GM12892 (cell line): ENCODE measurements around the gene PSEN2.
"Not testable (repeated sequence)": the region's sequence is repeated elsewhere in the genome, so short reads cannot be mapped to it uniquely, and the experiment has no call there.

Source experiments
- DNase-seq: peaks from one replicate; pipeline ENCODE4 v3.0.0; 2011; ENCODE audit not compliant: insufficient read length
- FAIRE-seq: peaks from 2 replicates; lab custom pipeline; 2011; peaks lifted over from hg19 to GRCh38; lab: Jason Lieb, UNC
- POLR2A ChIP-seq: IDR thresholded peaks from 2 replicates; pipeline ENCODE4 v1.6.1; 2011; ENCODE audit warnings: low read depth, low read length, control low read depth
- POLR2AphosphoS5 ChIP-seq: IDR thresholded peaks from 2 replicates; pipeline ENCODE4 v1.6.1; 2011; ENCODE audit warnings: low read depth, low read length, control low read depth
- TAF1 ChIP-seq: IDR thresholded peaks from 2 replicates; pipeline ENCODE4 v1.6.1; 2011; ENCODE audit warnings: low read depth, mild to moderate bottlenecking, control low read depth, low read length, borderline replicate concordance

PSEN2 gene

DNA sequence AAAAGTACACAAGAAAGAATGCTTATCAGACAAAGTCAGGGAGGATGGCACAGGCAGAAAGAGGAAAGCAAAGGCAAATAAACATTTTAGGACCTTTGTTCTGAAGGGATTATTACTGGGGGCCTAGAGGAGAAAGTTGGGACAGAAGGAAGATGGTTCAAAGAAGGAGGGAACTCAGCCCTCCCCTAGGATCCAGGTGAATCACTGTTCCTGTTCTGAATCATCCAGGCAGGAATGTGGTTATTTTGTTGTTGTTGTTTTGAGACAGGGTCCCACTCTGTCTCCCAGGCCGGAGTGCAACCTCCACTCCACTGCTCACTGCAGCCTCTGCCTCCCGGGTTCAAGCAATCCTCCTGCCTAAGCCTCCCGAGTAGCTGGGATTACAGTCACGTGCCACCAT lies 38.5 kb upstream of the PSEN2 start:
- FAIRE-seq (no peak), DNase-seq (no peak)
- TF ChIP-seq POLR2AphosphoS5 (no peak), TAF1 (no peak), POLR2A (no peak)

DNA sequence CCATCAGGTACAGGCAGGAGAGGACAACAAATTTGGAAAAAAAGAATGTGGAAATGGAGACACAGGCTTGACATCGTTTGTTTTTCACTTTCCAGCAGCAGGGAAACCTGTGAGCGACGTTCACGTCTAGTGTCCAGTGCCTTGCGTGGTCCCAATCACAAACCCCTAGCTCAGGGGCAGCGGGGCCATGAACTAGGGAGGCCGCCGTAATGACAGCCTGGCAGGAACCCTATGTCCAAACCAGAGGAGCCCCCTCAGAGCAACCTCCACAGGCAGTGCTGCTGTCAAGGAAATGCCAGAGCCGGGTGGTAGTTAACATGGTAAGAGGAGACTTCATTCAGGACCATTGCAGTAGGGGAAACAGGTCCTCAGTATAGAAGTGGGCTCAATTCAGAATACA lies 37.8 kb upstream of the PSEN2 start:
- DNase-seq = no peak
- no peak for FAIRE-seq
- TF ChIP-seq POLR2A = no peak
- TF ChIP-seq TAF1 = no peak
- no peak for TF ChIP-seq POLR2AphosphoS5

DNA sequence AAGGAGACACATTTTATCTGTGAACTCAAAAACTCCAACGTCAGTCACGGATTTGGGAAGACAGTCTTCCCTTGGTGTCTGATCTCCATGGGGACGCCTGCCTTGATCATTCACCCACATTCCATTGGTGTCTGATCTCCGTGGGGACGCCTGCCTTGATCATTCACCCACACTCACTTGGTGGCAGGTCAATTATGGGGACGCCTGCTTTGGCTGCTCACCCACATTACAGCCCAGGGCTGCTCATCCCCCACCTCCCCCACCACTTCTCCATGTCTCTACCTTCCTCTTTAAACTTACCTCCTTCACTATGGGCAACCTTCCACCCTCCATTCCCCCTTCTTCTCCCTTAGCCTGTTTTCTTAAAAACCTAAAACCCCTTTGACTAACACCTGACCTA lies 36.2 kb upstream of the PSEN2 start:
- DNase-seq, FAIRE-seq: not testable (repeated sequence)

DNA sequence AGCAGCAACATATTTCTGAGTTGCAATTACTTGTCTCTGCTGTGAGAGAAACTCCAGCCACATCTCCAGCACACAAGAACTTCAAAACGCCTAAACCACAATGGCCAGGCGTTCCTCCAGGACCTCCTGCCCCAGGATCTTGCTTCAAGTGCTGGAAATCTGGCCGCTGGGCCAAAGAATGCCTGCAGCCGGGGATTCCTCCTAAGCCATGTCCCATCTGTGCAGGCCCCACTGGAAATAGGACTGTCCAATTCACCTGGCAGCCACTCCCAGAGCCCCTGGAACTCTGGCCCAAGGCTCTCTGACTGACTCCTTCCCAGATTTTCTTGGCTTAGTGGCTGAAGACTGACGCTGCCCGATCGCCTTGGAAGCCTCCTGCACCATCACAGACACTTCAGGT lies 35.0 kb upstream of the PSEN2 start:
- DNase-seq, FAIRE-seq: not testable (repeated sequence)

DNA sequence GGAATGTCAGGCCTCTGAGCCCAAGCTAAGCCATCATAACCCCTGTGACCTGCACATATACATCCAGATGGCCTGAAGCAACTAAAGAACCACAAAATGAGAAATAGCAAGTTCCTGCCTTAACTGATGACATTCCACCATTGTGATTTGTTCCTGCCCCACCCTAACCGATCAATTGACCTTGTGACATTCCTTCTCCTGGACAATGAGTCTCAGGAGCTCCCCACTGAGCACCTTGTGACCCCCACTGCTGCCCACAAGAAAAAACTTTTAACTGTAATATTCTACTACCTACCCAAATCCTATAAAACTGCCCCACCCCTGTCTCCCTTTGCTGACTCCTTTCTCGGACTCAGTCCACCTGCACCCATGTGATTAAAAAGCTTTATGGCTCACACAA lies 32.5 kb upstream of the PSEN2 start:
- DNase-seq, FAIRE-seq: not testable (repeated sequence)

DNA sequence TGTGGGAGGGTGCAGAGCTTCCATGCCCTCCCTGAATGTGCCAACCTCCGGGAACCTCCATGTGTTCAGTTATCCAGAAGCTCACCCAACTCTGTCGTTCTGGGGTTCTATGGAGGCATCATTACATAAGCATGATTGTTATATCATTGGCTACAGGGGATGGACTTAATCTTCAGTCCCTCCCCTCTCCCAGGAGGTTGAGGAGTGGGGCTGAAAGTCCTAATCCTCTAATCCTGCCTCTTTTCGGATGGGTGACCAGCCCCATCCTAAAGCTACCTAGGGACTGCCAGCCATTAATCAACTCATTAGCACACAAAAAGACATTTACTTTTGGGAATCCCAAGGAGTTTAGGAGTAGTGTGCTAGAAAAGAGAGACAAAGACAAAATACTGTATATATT lies 32.0 kb upstream of the PSEN2 start:
- no peak for FAIRE-seq
- no peak for DNase-seq

DNA sequence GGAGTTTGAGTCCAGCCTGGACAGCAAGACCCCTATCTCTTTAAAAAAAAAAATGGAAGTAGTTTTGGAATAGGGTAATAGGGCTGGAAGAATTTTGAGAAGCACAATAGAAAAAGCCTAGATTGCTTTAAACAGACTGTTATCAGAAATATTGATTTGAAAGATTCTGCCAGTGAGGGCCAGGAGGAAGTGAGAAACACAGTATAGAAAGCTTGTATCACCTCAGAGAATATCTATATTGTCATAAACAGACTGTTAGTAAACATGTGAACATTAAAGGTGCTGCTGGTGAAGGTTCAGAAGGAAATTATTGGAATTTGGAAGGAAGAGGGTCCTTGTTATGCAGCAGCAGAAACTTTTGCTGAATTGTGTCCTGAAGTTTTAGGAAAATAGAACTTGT lies 24.8 kb upstream of the PSEN2 start:
- TF ChIP-seq POLR2A (no peak), POLR2AphosphoS5 (no peak), TAF1 (no peak)
- DNase-seq (no peak), FAIRE-seq (no peak)

More for the DNA sequence above, 32.0 kb upstream of the PSEN2 start:
- no peak for TF ChIP-seq POLR2AphosphoS5
- TF ChIP-seq POLR2A = no peak

DNA sequence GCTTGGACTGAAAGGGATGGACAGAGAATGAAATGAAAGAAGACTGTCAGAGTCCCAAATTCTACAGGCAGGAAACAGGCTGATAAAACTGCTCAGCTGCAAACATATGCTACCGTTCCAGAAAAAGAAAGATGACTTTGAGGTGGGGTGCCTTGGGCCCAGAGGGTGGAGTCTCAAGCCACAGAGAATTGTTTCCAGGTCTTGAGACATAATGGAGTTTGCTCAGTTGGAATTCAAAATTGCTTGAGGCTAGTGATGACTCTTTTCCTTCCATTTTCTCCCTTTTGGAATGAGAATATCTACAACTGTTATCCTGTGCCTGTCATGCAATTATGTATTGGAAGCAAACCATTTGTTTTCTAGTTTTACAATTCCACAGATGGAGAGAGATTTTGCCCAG lies 23.6 kb upstream of the PSEN2 start:
- DNase-seq = no peak
- FAIRE-seq = no peak
- TF ChIP-seq POLR2AphosphoS5 = no peak
- TF ChIP-seq POLR2A = no peak
- TF ChIP-seq TAF1 = no peak

DNA sequence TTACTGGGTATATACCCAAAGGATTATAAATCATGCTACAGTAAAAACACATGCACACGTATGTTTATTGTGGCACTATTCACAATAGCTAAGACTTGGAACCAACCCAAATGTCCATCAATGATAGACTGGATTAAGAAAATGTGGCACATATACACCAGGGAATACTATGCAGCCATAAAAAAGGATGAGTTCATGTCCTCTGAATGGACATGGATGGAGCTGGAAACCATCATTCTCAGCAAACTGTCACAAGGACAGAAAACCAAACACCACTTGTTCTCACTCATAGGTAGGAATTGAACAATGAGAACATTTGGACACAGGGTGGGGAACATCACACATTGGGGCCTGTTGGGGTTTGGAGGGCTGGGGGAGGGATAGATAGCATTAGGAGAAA lies 15.9 kb upstream of the PSEN2 start:
- not testable (repeated sequence) for DNase-seq, FAIRE-seq

DNA sequence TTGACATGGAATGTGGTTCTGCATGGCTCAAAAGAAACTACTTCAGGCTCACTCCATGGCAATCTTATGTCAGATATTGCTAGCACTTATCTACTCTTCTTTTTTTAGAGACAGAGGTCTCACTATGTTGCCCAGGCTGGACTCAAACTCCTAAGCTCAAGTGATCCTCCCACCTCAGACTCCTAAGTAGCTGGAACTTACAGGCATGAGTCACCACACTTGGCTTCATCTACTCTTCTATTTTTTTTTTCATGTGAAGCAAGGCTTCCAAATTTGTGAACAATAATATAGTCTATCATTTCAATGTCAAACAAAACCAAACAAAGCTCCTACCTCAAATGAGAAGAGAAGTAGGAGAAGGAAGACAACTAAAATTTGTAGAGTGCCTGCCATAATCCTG lies 7.5 kb upstream of the PSEN2 start:
- no peak for TF ChIP-seq TAF1
- TF ChIP-seq POLR2A = no peak
- no peak for TF ChIP-seq POLR2AphosphoS5
- DNase-seq (no peak), FAIRE-seq (no peak)

DNA sequence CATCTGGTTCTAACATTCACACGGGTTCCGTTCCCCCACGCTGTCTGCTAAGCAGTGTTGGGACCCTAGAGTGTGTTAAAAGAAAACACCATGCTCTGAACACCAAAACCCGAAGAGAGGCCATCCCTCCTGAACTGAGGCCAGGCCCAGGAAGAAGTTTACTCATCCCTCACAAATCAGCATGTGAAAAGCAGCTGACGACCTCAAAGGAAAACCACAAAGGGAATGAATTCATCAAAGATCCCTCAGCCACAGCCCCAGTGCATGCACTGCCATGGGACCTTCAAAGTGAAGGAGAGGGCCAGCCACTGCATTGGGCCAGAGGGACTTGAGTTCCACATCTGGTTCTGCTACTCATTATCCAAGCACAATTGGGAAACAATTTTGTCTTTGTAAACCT lies 7.0 kb upstream of the PSEN2 start:
- FAIRE-seq (no peak), DNase-seq (no peak)
- no peak for TF ChIP-seq POLR2A
- TF ChIP-seq TAF1 = no peak
- TF ChIP-seq POLR2AphosphoS5 = no peak

DNA sequence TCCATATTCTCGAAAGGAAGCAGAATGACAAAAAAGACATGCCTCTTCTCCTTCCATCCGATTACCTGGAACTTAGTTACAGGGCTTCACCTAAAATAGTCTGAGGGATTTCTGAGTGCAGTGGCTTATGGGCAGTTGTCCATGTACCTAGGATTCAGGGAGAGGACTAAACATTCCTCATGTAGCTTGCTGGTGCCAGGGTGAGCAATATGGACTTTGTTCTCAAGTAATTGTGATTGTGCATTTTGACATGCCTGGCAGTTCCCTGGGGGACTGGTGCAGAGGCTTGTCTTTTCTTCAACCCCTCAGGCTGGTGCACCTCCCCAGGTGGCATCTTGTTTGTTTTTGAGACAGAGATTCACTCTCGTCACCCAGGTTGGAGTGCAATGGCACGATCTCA lies 6.1 kb upstream of the PSEN2 start:
- FAIRE-seq (no peak), DNase-seq (no peak)
- no peak for TF ChIP-seq POLR2AphosphoS5
- no peak for TF ChIP-seq TAF1
- no peak for TF ChIP-seq POLR2A

DNA sequence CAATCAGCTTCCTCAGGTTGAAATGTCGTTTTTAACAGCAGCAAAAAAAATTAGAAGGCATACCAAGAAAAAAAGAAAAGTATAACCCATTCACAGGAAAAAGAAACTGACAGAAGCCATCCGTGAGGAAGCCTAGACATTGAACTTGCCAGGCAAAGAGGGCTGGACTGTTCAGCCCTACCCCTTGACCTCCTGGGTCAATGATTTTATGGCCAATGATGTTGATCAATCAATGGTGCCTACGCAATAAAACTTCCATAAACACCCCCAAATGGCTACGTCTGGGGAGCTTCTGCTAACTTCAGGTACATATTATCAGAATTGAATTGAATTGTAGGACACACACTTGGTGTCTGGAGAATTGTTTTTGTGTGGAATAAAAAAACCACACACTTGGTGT lies 4.8 kb upstream of the PSEN2 start:
- FAIRE-seq (no peak), DNase-seq (no peak)
- TF ChIP-seq POLR2AphosphoS5 (no peak), POLR2A (no peak), TAF1 (no peak)

DNA sequence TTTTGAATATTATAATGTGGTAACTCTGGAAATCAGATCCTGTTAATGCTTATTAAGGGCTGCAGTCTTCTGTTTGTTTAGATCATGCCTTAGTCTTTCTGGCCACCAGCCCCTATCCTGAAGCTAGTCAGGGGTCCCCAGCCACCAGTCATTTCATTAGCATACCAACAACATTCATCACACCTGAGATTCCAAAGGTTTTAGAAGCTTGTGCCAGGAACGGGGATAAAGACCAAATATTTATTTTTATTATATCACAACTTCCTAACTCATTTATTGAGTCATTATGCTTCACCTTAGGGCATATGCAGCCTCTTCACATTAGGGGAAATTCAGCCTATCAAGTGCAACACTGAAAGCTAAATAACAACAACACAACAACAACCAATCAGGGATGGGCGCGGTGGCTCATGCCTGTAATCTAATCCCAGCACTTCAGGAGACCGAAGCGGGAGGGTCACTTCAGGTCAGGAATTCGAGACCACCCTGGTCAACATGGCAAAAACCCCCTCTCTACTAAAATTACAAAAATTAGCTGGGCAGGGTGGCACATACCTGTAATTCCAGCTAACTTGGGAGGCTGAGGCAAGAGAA lies 2.9 kb upstream of the PSEN2 start:
- DNase-seq (no peak), FAIRE-seq (no peak)
- TF ChIP-seq POLR2A (no peak), TAF1 (no peak), POLR2AphosphoS5 (no peak)
